H9 (cell line): ENCODE data around the gene CHURC1. TPM values are rescaled to one million over a fixed set of nuclear protein-coding genes. Genes with fewer than 3 reads are reported as not detected.
A peak's percentile ranks its signal among the peaks of the same experiment; 100 is the strongest.

ENCODE experiments used
- DNase-seq: peaks from one replicate; pipeline ENCODE4 v3.0.0-alpha.2; 2017
- H2AFZ ChIP-seq: one replicate; pipeline ENCODE4 v1.6.1; 2013; ENCODE audit warnings: mild to moderate bottlenecking, low read length, control low read depth, moderate library complexity
- H2AK5ac ChIP-seq: 2 replicates; pipeline ENCODE4 v1.6.1; 2013; ENCODE audit warnings: low read length, control low read depth, mixed read lengths; ENCODE audit not compliant: insufficient read length
- H2BK120ac ChIP-seq: one replicate; pipeline ENCODE4 v1.6.1; 2013; ENCODE audit warnings: low read depth, mild to moderate bottlenecking, low read length, control low read depth, inconsistent platforms; ENCODE audit not compliant: poor library complexity, severe bottlenecking
- H2BK12ac ChIP-seq: 2 replicates; pipeline ENCODE4 v1.6.1; 2013; ENCODE audit warnings: low read length, control low read depth, mixed read lengths, low read depth; ENCODE audit not compliant: insufficient read length
- H2BK15ac ChIP-seq: 2 replicates; pipeline ENCODE4 v1.6.1; 2013; ENCODE audit warnings: low read depth, low read length, control low read depth
- H2BK20ac ChIP-seq: one replicate; pipeline ENCODE4 v1.6.1; 2013; ENCODE audit warnings: low read depth, mild to moderate bottlenecking, low read length, control low read depth, inconsistent platforms; ENCODE audit not compliant: poor library complexity, severe bottlenecking
- H2BK5ac ChIP-seq: 2 replicates; pipeline ENCODE4 v1.6.1; 2013; ENCODE audit warnings: low read length, control low read depth, mixed read lengths; ENCODE audit not compliant: insufficient read length
- H3K14ac ChIP-seq: 2 replicates; pipeline ENCODE4 v1.6.1; 2013; ENCODE audit warnings: low read length, control low read depth; ENCODE audit not compliant: insufficient read depth
- H3K18ac ChIP-seq: 2 replicates; pipeline ENCODE4 v1.6.1; 2013; ENCODE audit warnings: low read depth, mild to moderate bottlenecking, mixed read lengths, low read length, control low read depth; ENCODE audit not compliant: insufficient read length
- H3K23ac ChIP-seq: 2 replicates; pipeline ENCODE4 v1.6.1; 2013; ENCODE audit warnings: low read length, control low read depth, mixed read lengths, low read depth; ENCODE audit not compliant: insufficient read length
- H3K23me2 ChIP-seq: 2 replicates; pipeline ENCODE4 v1.6.1; 2013; ENCODE audit warnings: low read depth, mild to moderate bottlenecking, mixed read lengths, low read length, control low read depth; ENCODE audit not compliant: insufficient read length, poor library complexity, severe bottlenecking
- H3K27ac ChIP-seq: 2 replicates; pipeline ENCODE4 v1.5.1; 2013; ENCODE audit warnings: low read length, control low read depth, mixed read lengths, low read depth; ENCODE audit not compliant: insufficient read length
- H3K27me3 ChIP-seq: 2 replicates; pipeline ENCODE4 v1.6.1; 2013; ENCODE audit warnings: low read length, control low read depth, inconsistent platforms; ENCODE audit not compliant: insufficient read depth
- H3K4ac ChIP-seq: 2 replicates; pipeline ENCODE4 v1.6.1; 2013; ENCODE audit warnings: low read depth, mild to moderate bottlenecking, control low read depth, inconsistent platforms, low read length, moderate library complexity
- H3K4me1 ChIP-seq: 2 replicates; pipeline ENCODE4 v1.6.1; 2013; ENCODE audit warnings: low read length, control low read depth, inconsistent platforms; ENCODE audit not compliant: insufficient read depth
- H3K4me2 ChIP-seq: 2 replicates; pipeline ENCODE4 v1.6.1; 2013; ENCODE audit warnings: low read length, control low read depth, mixed read lengths; ENCODE audit not compliant: insufficient read length, insufficient read depth
- H3K56ac ChIP-seq: 2 replicates; pipeline ENCODE4 v1.6.1; 2013; ENCODE audit warnings: low read depth, mild to moderate bottlenecking, mixed read lengths, low read length, control low read depth; ENCODE audit not compliant: insufficient read length
- H3K79me1 ChIP-seq: 2 replicates; pipeline ENCODE4 v1.6.1; 2013; ENCODE audit warnings: low read depth, mild to moderate bottlenecking, moderate library complexity, low read length, control low read depth, inconsistent platforms; ENCODE audit not compliant: insufficient read depth, poor library complexity, severe bottlenecking
- H3K79me2 ChIP-seq: 2 replicates; pipeline ENCODE4 v1.6.1; 2013; ENCODE audit warnings: low read length, control low read depth, inconsistent platforms; ENCODE audit not compliant: insufficient read depth
- H3K9ac ChIP-seq: 2 replicates; pipeline ENCODE4 v1.6.1; 2013; ENCODE audit warnings: low read length, control low read depth, mixed read lengths; ENCODE audit not compliant: insufficient read length; ENCODE audit errors: extremely low read depth
- H3K9me3 ChIP-seq: one replicate; pipeline ENCODE4 v1.6.1; 2013; ENCODE audit warnings: low read depth, low read length, inconsistent platforms; ENCODE audit not compliant: control insufficient read depth
- H3T11ph ChIP-seq: one replicate; pipeline ENCODE4 v1.6.1; 2013; ENCODE audit warnings: mild to moderate bottlenecking, low read length, control low read depth, inconsistent platforms
- H4K20me1 ChIP-seq: one replicate; pipeline ENCODE4 v1.6.1; 2013; ENCODE audit not compliant: control insufficient read depth, insufficient read length, insufficient read depth
- H4K5ac ChIP-seq: 2 replicates; pipeline ENCODE4 v1.6.1; 2013; ENCODE audit warnings: low read depth, mild to moderate bottlenecking, mixed read lengths, low read length, control low read depth; ENCODE audit not compliant: insufficient read length
- H4K8ac ChIP-seq: replicated peaks from 2 replicates; pipeline ENCODE4 v1.6.1; 2013; ENCODE audit warnings: low read length, control low read depth, mixed read lengths, low read depth; ENCODE audit not compliant: insufficient read length
- H4K91ac ChIP-seq: 2 replicates; pipeline ENCODE4 v1.6.1; 2013; ENCODE audit warnings: low read depth, mild to moderate bottlenecking, moderate library complexity, mixed read lengths, low read length, control low read depth; ENCODE audit not compliant: insufficient read length
- H3K27ac Mint-ChIP-seq, 3 experiments: 2 replicates in 2 of 3; 3 replicates in 1 of 3; pipeline ENCODE4 v1.8.0; 2020 to 2021; ENCODE audit warnings: mixed read lengths in 3 of 3, mild to moderate bottlenecking in 1 of 3, moderate library complexity in 1 of 3
- H3K27me3 Mint-ChIP-seq: 2 replicates; pipeline ENCODE4 v1.8.0; 2021; ENCODE audit warnings: low read depth, mild to moderate bottlenecking, moderate library complexity, mixed read lengths
- H3K36me3 Mint-ChIP-seq, 3 experiments: 2 replicates in 2 of 3; 3 replicates in 1 of 3; pipeline ENCODE4 v1.8.0; 2020 to 2021; ENCODE audit warnings: low read depth in 3 of 3, mixed read lengths in 3 of 3; ENCODE audit not compliant: insufficient read depth in 1 of 3
- H3K4me1 Mint-ChIP-seq, 2 experiments: 2 replicates each; pipeline ENCODE4 v1.8.0; 2020; ENCODE audit warnings: mixed read lengths in 2 of 2
- H3K4me3 Mint-ChIP-seq, 2 experiments: 2 replicates in 1 of 2; 3 replicates in 1 of 2; pipeline ENCODE4 v1.8.0; 2020 to 2021; ENCODE audit warnings: mild to moderate bottlenecking in 2 of 2, mixed read lengths in 2 of 2, moderate library complexity in 1 of 2
- H3K9me3 Mint-ChIP-seq, 2 experiments: 2 replicates in 1 of 2; 3 replicates in 1 of 2; pipeline ENCODE4 v1.8.0; 2020; ENCODE audit warnings: mild to moderate bottlenecking in 2 of 2, mixed read lengths in 2 of 2, moderate library complexity in 1 of 2
- WGBS: extraction: QIAGEN DNeasy Blood & Tissue Kit; methylation state at CpG from one replicate; pipeline ENCODE4 v1.1.7; 2013; ENCODE audit warnings: missing lambda C conversion rate, low lambda C conversion rate, mixed read lengths; ENCODE audit not compliant: insufficient read length; ENCODE audit errors: extremely low coverage; 5-methylcytosine and 5-hydroxymethylcytosine counted together
- total RNA-seq: library from RNA; stranded (reverse); gene quantifications from 2 replicates; pipeline ENCODE4 v1.2.1, GENCODE V29; 2021
- TF ChIP-seq, protein P1 (sequence below): fragments of 200-600 bp; sonication (generic); conservative IDR thresholded peaks from 3 replicates; pipeline ENCODE4 v1.8.0; 2021; ENCODE audit warnings: antibody characterized with exemption, mild to moderate bottlenecking

Gene CHURC1
- total RNA-seq, 1 experiment from 2014 or later, result 58.7 TPM

DNA sequence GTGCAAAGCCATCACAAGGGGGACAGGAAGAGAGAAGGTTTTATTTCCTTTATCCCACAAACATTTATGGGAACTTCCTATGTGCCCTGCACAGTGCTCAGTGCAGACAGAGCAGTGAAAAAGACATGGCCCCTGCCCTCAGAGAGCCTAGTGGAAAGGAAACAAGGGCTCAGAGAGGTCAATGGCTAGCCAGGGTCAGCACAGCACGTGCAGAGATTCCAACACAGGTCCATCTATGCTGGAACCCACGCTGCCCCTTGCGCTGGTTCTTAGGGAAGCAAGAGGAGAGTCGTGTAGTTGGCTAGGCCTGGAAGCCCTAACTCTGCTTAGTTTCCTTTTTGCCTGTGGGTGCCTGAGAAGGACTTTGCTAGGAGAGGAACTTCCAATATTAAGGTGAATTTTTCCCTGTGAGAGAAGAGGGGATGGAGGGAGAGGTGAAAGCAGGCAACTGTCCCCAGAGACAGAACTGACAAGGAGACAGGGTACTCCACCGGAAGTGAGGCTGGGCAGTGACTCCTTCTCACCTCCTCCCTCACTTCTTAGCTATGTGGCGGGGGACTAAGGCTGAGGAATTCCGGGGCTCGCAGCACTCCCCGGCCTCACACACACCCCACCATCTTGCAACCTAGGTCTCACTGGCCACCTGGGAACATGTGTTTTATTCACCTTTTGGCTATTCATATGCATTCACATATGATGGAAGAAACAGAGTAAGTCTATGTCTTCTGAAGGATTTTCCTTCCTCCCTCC lies 40.4 kb downstream of the CHURC1 start:
- Mint-ChIP-seq H3K27ac (peak overlapping the region; percentile 72 to 87 (median 79); a peak in 4 of 7 replicates), H3K27me3 (no peaks in the 10 kb centered on the region), H3K9me3 (no peaks in the 10 kb centered on the region; a peak in 2 of 5 replicates), H3K4me3 (no peak overlapping the region), H3K4me1 (peaks cover 39 to 49% of the 10 kb centered on the region in 2 experiments), H3K36me3 (peaks cover 2 to 33% (median 27%) of the 10 kb centered on the region in 3 experiments)
- H3K27me3 ChIP-seq, result no peaks in the 10 kb centered on the region
- no peak overlapping the region for H3K27ac ChIP-seq
- H3K4ac ChIP-seq, result no peak overlapping the region
- H3T11ph ChIP-seq, result no peak overlapping the region
- TF ChIP-seq, protein P1, sequence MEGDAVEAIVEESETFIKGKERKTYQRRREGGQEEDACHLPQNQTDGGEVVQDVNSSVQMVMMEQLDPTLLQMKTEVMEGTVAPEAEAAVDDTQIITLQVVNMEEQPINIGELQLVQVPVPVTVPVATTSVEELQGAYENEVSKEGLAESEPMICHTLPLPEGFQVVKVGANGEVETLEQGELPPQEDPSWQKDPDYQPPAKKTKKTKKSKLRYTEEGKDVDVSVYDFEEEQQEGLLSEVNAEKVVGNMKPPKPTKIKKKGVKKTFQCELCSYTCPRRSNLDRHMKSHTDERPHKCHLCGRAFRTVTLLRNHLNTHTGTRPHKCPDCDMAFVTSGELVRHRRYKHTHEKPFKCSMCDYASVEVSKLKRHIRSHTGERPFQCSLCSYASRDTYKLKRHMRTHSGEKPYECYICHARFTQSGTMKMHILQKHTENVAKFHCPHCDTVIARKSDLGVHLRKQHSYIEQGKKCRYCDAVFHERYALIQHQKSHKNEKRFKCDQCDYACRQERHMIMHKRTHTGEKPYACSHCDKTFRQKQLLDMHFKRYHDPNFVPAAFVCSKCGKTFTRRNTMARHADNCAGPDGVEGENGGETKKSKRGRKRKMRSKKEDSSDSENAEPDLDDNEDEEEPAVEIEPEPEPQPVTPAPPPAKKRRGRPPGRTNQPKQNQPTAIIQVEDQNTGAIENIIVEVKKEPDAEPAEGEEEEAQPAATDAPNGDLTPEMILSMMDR, result no peak
- no peak overlapping the region for H2BK15ac ChIP-seq
- no peak overlapping the region for H3K23ac ChIP-seq
- WGBS, result no CpG with 5 or more reads among the region's 9 CpGs
- H3K18ac ChIP-seq, result no peak overlapping the region
- no peak overlapping the region for H2BK120ac ChIP-seq
- no peak overlapping the region for H3K14ac ChIP-seq
- no peaks in the 10 kb centered on the region for H3K23me2 ChIP-seq
- H4K20me1 ChIP-seq, result no peaks in the 10 kb centered on the region
- H3K4me1 ChIP-seq, result peaks cover 14% of the 10 kb centered on the region; the same call in 1 of the 2 replicates
- H2BK20ac ChIP-seq, result no peak overlapping the region
- no peak overlapping the region for H2BK12ac ChIP-seq
- H2AK5ac ChIP-seq, result no peak overlapping the region
- no peaks in the 10 kb centered on the region for H3K9me3 ChIP-seq
- H4K91ac ChIP-seq, result no peak overlapping the region
- H3K79me1 ChIP-seq, result no peaks in the 10 kb centered on the region
- H4K8ac ChIP-seq, result no peak overlapping the region
- no peak for DNase-seq
- no peak overlapping the region for H3K9ac ChIP-seq
- no peak overlapping the region for H2BK5ac ChIP-seq
- H3K56ac ChIP-seq, result no peak overlapping the region
- H3K79me2 ChIP-seq, result no peaks in the 10 kb centered on the region
- no peak overlapping the region for H2AFZ ChIP-seq
- no peak overlapping the region for H3K4me2 ChIP-seq
- no peak overlapping the region for H4K5ac ChIP-seq
